GM19397 (cell line): Measurements from ENCODE around the gene PRR20A.
"Not testable (repeated sequence)": the region's sequence is repeated elsewhere in the genome, so short reads cannot be mapped to it uniquely, and the experiment has no call there.

ENCODE experiments used
- ATAC-seq: cut with Tn5 transposase; IDR thresholded peaks from one replicate; pipeline ENCODE4 v1.9.1; 2021; ENCODE audit warnings: mild to moderate bottlenecking, moderate library complexity; ENCODE audit not compliant: unreplicated experiment

Gene PRR20A

GRCh38 chr13:57140235-57140968 lies at the start of gene PRR20A:
TSS of gene PRR20A (plus strand) at chr13:57140918. CDS start at chr13:57141305, 387 bp downstream.
- not testable (repeated sequence) for ATAC-seq

- no peak for ATAC-seq
These were observed 25.8 kb upstream of the PRR20A start for GRCh38 chr13:57114945-57115344.

- no peak for ATAC-seq
These were observed 17.0 kb upstream of the PRR20A start for GRCh38 chr13:57123681-57124080.

GRCh38 chr13:57128909-57129308 lies 11.8 kb upstream of the PRR20A start:
- ATAC-seq = no peak

GRCh38 chr13:57136093-57136492 lies 4.6 kb upstream of the PRR20A start:
- no peak for ATAC-seq

GRCh38 chr13:57137585-57137984 lies 3.1 kb upstream of the PRR20A start:
- no peak for ATAC-seq

- no peak for ATAC-seq
These were observed 1.7 kb upstream of the PRR20A start for GRCh38 chr13:57138988-57139387.

- not testable (repeated sequence) for ATAC-seq
These were observed 937 bp upstream of the PRR20A start for GRCh38 chr13:57139781-57140180.

GRCh38 chr13:57147188-57147587 lies 6.5 kb downstream of the PRR20A start, which contains the start of gene PRR20B:
TSS of gene PRR20B (plus strand) at chr13:57147488. CDS start at chr13:57147875, 387 bp downstream.
- not testable (repeated sequence) for ATAC-seq

GRCh38 chr13:57148106-57148505 lies 7.4 kb downstream of the PRR20A start:
- ATAC-seq = not testable (repeated sequence)

GRCh38 chr13:57153761-57154160 lies 13.0 kb downstream of the PRR20A start, which contains the start of gene PRR20C:
TSS of gene PRR20C (plus strand) at chr13:57154061. CDS start at chr13:57154448, 387 bp downstream.
- not testable (repeated sequence) for ATAC-seq

- ATAC-seq = not testable (repeated sequence)
These were observed 19.6 kb downstream of the PRR20A start, which contains the start of gene PRR20D for GRCh38 chr13:57160332-57160731. TSS of gene PRR20D (plus strand) at chr13:57160632. CDS start at chr13:57161019, 387 bp downstream.

- ATAC-seq = not testable (repeated sequence)
These were observed 26.2 kb downstream of the PRR20A start, which contains the start of gene PRR20E for GRCh38 chr13:57166897-57167296. TSS of gene PRR20E (plus strand) at chr13:57167197. CDS start at chr13:57167584, 387 bp downstream.

GRCh38 chr13:57191667-57192066 lies 50.9 kb downstream of the PRR20A start:
- no peak for ATAC-seq
